ENCODE measurements around the gene ZFR. TPM values are rescaled to one million over a fixed set of nuclear protein-coding genes. Genes with fewer than 3 reads are reported as not detected.
"Not testable (repeated sequence)": the region's sequence is repeated elsewhere in the genome, so short reads cannot be mapped to it uniquely, and the experiment has no call there.

Gene ZFR
- total and polyA plus RNA-seq, 2 donors from 2014 or later: 25.7 to 65.2 TPM

GRCh38 chr5:32435383-32435782 is 9.2 kb downstream of the ZFR start:
- no peak for DNase-seq
- Histone ChIP-seq H3K27me3 (ENCODE audit: control insufficient read depth, insufficient read depth, low read length) (no peaks in the 10 kb centered on the region), H3K9ac (ENCODE audit: low read length in 3 of 3) (no peak overlapping the region), H3K9me3 (ENCODE audit: control insufficient read depth in 2 of 3, insufficient read depth in 1 of 3, low read length in 3 of 3) (no peaks in the 10 kb centered on the region), H3K27ac (ENCODE audit: low read depth in 2 of 2, low read length in 2 of 2) (no peak overlapping the region), H3K4me3 (ENCODE audit: low read length in 3 of 3) (no peak overlapping the region), H3K4me1 (ENCODE audit: control insufficient read depth in 2 of 3, insufficient read depth in 2 of 3, low read depth in 1 of 3, low read length in 3 of 3) (peaks cover 0 to 10% (median 2%) of the 10 kb centered on the region in 3 donors), H3K36me3 (ENCODE audit: control insufficient read depth in 2 of 3, insufficient read depth in 3 of 3, low read length in 3 of 3) (no peaks in the 10 kb centered on the region)
- intact Hi-C loops (cut with DNase I): no loop called here
- TF ChIP-seq, protein P1, sequence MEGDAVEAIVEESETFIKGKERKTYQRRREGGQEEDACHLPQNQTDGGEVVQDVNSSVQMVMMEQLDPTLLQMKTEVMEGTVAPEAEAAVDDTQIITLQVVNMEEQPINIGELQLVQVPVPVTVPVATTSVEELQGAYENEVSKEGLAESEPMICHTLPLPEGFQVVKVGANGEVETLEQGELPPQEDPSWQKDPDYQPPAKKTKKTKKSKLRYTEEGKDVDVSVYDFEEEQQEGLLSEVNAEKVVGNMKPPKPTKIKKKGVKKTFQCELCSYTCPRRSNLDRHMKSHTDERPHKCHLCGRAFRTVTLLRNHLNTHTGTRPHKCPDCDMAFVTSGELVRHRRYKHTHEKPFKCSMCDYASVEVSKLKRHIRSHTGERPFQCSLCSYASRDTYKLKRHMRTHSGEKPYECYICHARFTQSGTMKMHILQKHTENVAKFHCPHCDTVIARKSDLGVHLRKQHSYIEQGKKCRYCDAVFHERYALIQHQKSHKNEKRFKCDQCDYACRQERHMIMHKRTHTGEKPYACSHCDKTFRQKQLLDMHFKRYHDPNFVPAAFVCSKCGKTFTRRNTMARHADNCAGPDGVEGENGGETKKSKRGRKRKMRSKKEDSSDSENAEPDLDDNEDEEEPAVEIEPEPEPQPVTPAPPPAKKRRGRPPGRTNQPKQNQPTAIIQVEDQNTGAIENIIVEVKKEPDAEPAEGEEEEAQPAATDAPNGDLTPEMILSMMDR (IDR thresholded peaks at IDR 0.05; ENCODE audit: borderline replicate concordance, extremely low read depth, insufficient read depth): no peak
- no peak for FAIRE-seq

DNA sequence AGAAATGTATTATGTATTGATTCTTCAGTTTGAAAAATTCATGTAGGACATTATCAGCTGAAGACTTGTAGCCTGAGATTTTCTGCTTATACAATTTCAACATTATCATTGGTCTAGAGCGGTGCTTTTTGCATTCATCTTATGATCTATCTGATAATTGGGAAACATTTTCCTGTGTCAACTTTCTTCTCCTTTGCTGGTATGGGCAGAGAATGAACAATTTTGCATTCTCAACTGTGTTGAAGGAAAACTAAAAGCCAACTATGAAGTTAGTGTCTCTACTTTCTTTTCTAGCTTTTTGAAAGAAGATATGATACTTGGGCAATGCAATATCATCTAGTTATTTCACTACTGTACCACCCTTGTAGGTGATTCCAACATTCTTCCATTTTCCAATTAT is 10.3 kb downstream of the ZFR start:
- Histone ChIP-seq H3K4me1 (ENCODE audit: control insufficient read depth in 2 of 3, insufficient read depth in 2 of 3, low read depth in 1 of 3, low read length in 3 of 3) (peaks cover 0 to 2% (median under 1%) of the 10 kb centered on the region in 3 donors), H3K4me3 (ENCODE audit: low read length in 3 of 3) (no peak overlapping the region), H3K36me3 (ENCODE audit: control insufficient read depth in 2 of 3, insufficient read depth in 3 of 3, low read length in 3 of 3) (no peaks in the 10 kb centered on the region), H3K27ac (ENCODE audit: low read depth in 2 of 2, low read length in 2 of 2) (no peak overlapping the region), H3K9me3 (ENCODE audit: control insufficient read depth in 2 of 3, insufficient read depth in 1 of 3, low read length in 3 of 3) (no peaks in the 10 kb centered on the region), H3K9ac (ENCODE audit: low read length in 3 of 3) (no peak overlapping the region), H3K27me3 (ENCODE audit: control insufficient read depth, insufficient read depth, low read length) (no peaks in the 10 kb centered on the region)
- TF ChIP-seq, protein P1 (IDR thresholded peaks at IDR 0.05; ENCODE audit: borderline replicate concordance, extremely low read depth, insufficient read depth): no peak
- DNase-seq (no peak), FAIRE-seq (no peak)
- intact Hi-C loops (cut with DNase I): no loop called here

DNA sequence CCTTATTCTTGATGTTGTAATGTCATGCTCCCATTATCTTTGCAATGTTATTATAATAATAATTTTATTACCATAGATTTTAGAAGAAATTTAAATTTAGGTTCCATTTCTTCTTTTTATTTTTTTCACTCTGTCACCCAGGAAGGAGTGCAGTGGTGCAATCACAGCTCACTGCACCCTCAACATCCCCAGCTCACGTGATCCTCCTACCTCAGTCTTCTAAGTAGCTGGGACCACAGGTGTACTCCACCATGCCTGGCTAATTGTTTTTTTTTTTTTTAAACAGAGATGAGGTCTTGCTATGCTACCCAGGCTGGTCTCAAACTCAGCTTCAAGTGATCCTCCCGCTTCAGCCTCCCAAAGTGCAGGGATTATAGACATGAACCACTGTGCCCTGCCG is 11.9 kb downstream of the ZFR start:
- TF ChIP-seq, protein P1 (IDR thresholded peaks at IDR 0.05; ENCODE audit: borderline replicate concordance, extremely low read depth, insufficient read depth): no peak
- Histone ChIP-seq H3K36me3 (ENCODE audit: control insufficient read depth in 2 of 3, insufficient read depth in 3 of 3, low read length in 3 of 3) (peaks cover 0 to 7% (median 0%) of the 10 kb centered on the region in 3 donors), H3K4me3 (ENCODE audit: low read length in 3 of 3) (no peak overlapping the region), H3K4me1 (ENCODE audit: control insufficient read depth in 2 of 3, insufficient read depth in 2 of 3, low read depth in 1 of 3, low read length in 3 of 3) (peaks cover 0 to 2% (median 0%) of the 10 kb centered on the region in 3 donors), H3K27ac (ENCODE audit: low read depth in 2 of 2, low read length in 2 of 2) (no peak overlapping the region), H3K9ac (ENCODE audit: low read length in 3 of 3) (no peak overlapping the region), H3K27me3 (ENCODE audit: control insufficient read depth, insufficient read depth, low read length) (no peaks in the 10 kb centered on the region), H3K9me3 (ENCODE audit: control insufficient read depth in 2 of 3, insufficient read depth in 1 of 3, low read length in 3 of 3) (no peaks in the 10 kb centered on the region)
- DNase-seq (no peak), FAIRE-seq (no peak)
- intact Hi-C loops (cut with DNase I): no loop called here

DNA sequence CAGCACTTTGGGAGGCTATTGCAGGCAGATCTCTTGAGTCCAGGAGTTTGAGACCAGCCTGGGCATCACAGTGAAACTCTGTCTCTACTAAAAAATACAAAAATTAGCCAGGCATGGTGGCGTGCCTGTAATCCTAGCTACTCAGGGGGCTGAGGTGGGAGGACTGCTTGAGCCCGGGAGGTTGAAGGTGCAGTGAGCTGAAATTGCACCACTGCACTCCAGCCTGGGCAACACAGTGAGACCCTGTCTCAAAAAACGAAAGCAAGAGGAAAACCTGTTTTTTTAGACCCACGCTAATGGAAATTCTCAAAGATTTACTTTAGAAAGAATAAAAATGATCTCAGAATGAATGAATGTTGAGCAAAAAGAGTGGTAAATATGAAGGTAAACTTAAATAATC is 13.7 kb downstream of the ZFR start:
- H3K27ac ChIP-seq (ENCODE audit: low read depth in 2 of 2, low read length in 2 of 2); FAIRE-seq; H3K27me3 ChIP-seq (ENCODE audit: control insufficient read depth, insufficient read depth, low read length); H3K4me1 ChIP-seq (ENCODE audit: control insufficient read depth in 2 of 3, insufficient read depth in 2 of 3, low read depth in 1 of 3, low read length in 3 of 3); intact Hi-C loops (cut with DNase I); H3K9me3 ChIP-seq (ENCODE audit: control insufficient read depth in 2 of 3, insufficient read depth in 1 of 3, low read length in 3 of 3); H3K36me3 ChIP-seq (ENCODE audit: control insufficient read depth in 2 of 3, insufficient read depth in 3 of 3, low read length in 3 of 3); H3K9ac ChIP-seq (ENCODE audit: low read length in 3 of 3); H3K4me3 ChIP-seq (ENCODE audit: low read length in 3 of 3); DNase-seq: not testable (repeated sequence)

Data from kidney (tissue), 14 donors.